Neural cell (in vitro differentiated cells): ENCODE measurements around the gene TOR2A. TPM values are rescaled to one million over a fixed set of nuclear protein-coding genes. Genes with fewer than 3 reads are reported as not detected.

ENCODE experiments used
- H2AFZ ChIP-seq: fragments of 200-600, 300-800 bp; sonication (generic), shearing (Covaris generic); 2 replicates; pipeline ENCODE4 v1.6.0; 2014; ENCODE audit warnings: low read depth, mild to moderate bottlenecking, antibody characterized with exemption, low read length, moderate library complexity
- H3F3A ChIP-seq: fragments of 200-600 bp; shearing (Covaris generic); 2 replicates; pipeline ENCODE4 v1.6.1; 2016; ENCODE audit warnings: mild to moderate bottlenecking, moderate library complexity, mixed read lengths, antibody characterized with exemption, low read length; ENCODE audit not compliant: insufficient read depth, poor library complexity, severe bottlenecking
- H3K27ac ChIP-seq: fragments of 200-600, 300-800 bp; sonication (generic), shearing (Covaris generic); 2 replicates; pipeline ENCODE4 v1.5.1; 2014; ENCODE audit warnings: mild to moderate bottlenecking, low read length, moderate library complexity
- H3K27me3 ChIP-seq: fragments of 300-800, 200-600 bp; sonication (generic), shearing (Covaris generic); 2 replicates; pipeline ENCODE4 v1.6.0; 2014; ENCODE audit warnings: mild to moderate bottlenecking, low read depth, low read length, moderate library complexity; ENCODE audit not compliant: insufficient read depth
- H3K36me3 ChIP-seq: fragments of 300-800, 200-600 bp; sonication (generic), shearing (Covaris generic); 2 replicates; pipeline ENCODE4 v1.5.1; 2014; ENCODE audit warnings: mild to moderate bottlenecking, antibody characterized with exemption, low read length, moderate library complexity; ENCODE audit not compliant: insufficient read depth
- H3K4me2 ChIP-seq: fragments of 300-800, 200-600 bp; sonication (generic), shearing (Covaris generic); 2 replicates; pipeline ENCODE4 v1.6.0; 2014; ENCODE audit warnings: mild to moderate bottlenecking, low read length
- H3K4me3 ChIP-seq: fragments of 300-800, 200-600 bp; sonication (generic), shearing (Covaris generic); 2 replicates; pipeline ENCODE4 v1.5.1; 2014; ENCODE audit warnings: mild to moderate bottlenecking, low read length, moderate library complexity
- H3K79me2 ChIP-seq: fragments of 200-600 bp; shearing (Covaris generic); replicated peaks from 2 replicates; pipeline ENCODE4 v1.6.0; 2014; ENCODE audit warnings: mild to moderate bottlenecking, low read length, moderate library complexity; ENCODE audit not compliant: insufficient read depth
- H3K9ac ChIP-seq: fragments of 300-800, 200-600 bp; sonication (generic), shearing (Covaris generic); 2 replicates; pipeline ENCODE4 v1.6.1; 2016; ENCODE audit warnings: mild to moderate bottlenecking, low read length, mixed read lengths
- H3K9me2 ChIP-seq: fragments of 200-600 bp; shearing (Covaris generic); 2 replicates; pipeline ENCODE4 v1.6.1; 2016; ENCODE audit warnings: mild to moderate bottlenecking, low read length, mixed read lengths; ENCODE audit not compliant: insufficient read depth
- H3K9me3 ChIP-seq: fragments of 200-600, 300-800 bp; sonication (generic), shearing (Covaris generic); 2 replicates; pipeline ENCODE4 v1.6.1; 2016; ENCODE audit warnings: mild to moderate bottlenecking, mixed run types, low read length, moderate library complexity, mixed read lengths
- H4K20me1 ChIP-seq: fragments of 200-600 bp; shearing (Covaris generic); 2 replicates; pipeline ENCODE4 v1.6.1; 2016; ENCODE audit warnings: mild to moderate bottlenecking, mixed run types; ENCODE audit not compliant: insufficient read depth
- EP300 ChIP-seq: fragments of 450-650 bp; conservative IDR thresholded peaks from 2 replicates; pipeline ENCODE4 v1.6.1; 2014; ENCODE audit warnings: antibody characterized with exemption, mild to moderate bottlenecking, moderate library complexity; ENCODE audit not compliant: poor library complexity, severe bottlenecking
- EZH2 ChIP-seq: fragments of 200-600, 300-800 bp; shearing (Covaris generic), sonication (generic); IDR thresholded peaks from 2 replicates; pipeline ENCODE4 v1.6.1; 2014; ENCODE audit warnings: antibody characterized with exemption, low read length, borderline replicate concordance, mild to moderate bottlenecking; ENCODE audit not compliant: insufficient read depth, poor library complexity, severe bottlenecking
- MXI1 ChIP-seq: fragments of 450-650 bp; conservative IDR thresholded peaks from 2 replicates; pipeline ENCODE4 v1.6.1; 2014; ENCODE audit warnings: antibody characterized with exemption, mild to moderate bottlenecking; ENCODE audit not compliant: poor library complexity, severe bottlenecking
- POLR2AphosphoS5 ChIP-seq: IDR thresholded peaks from 2 replicates; pipeline ENCODE4 v1.6.1; 2012
- RAD21 ChIP-seq: fragments of 450-650 bp; conservative IDR thresholded peaks from 2 replicates; pipeline ENCODE4 v1.6.1; 2014; ENCODE audit warnings: antibody characterized with exemption, mild to moderate bottlenecking, moderate library complexity
- REST ChIP-seq: IDR thresholded peaks from 2 replicates; pipeline ENCODE4 v1.6.1; 2012; ENCODE audit warnings: borderline replicate concordance
- SMC3 ChIP-seq: fragments of 450-650 bp; conservative IDR thresholded peaks from 2 replicates; pipeline ENCODE4 v1.6.1; 2014; ENCODE audit warnings: antibody characterized with exemption, mild to moderate bottlenecking, moderate library complexity; ENCODE audit not compliant: poor library complexity
- TAF1 ChIP-seq: IDR thresholded peaks from 2 replicates; pipeline ENCODE4 v1.6.1; 2012; ENCODE audit warnings: low read depth
- polyA plus RNA-seq: library from polyadenylated mRNA; depleted of rRNA; stranded (reverse); fragments of >200 nt; gene quantifications from 2 replicates; pipeline ENCODE4 v1.2.3, GENCODE V29; 2014
- TF ChIP-seq, protein P1 (sequence below): fragments of 450-650 bp; IDR thresholded peaks from 2 replicates; pipeline ENCODE4 v1.5.1; 2014; ENCODE audit warnings: antibody characterized with exemption, mild to moderate bottlenecking, moderate library complexity; ENCODE audit not compliant: poor library complexity, severe bottlenecking

The TOR2A gene
- polyA plus RNA-seq, 1 donor from 2014 or later: 59.7 TPM

GRCh38 chr9:127763918-127764384 is 28.9 kb upstream of the TOR2A start:
- H2AFZ ChIP-seq: no peak overlapping the region
- no peaks in the 10 kb centered on the region for H3K27me3 ChIP-seq
- no peaks in the 10 kb centered on the region for H3K9me3 ChIP-seq
- H3K27ac ChIP-seq: no peak overlapping the region
- H3K4me2 ChIP-seq: no peak overlapping the region
- TF ChIP-seq POLR2AphosphoS5 (no peak), MXI1 (no peak), EP300 (no peak)
- TF ChIP-seq, protein P1, sequence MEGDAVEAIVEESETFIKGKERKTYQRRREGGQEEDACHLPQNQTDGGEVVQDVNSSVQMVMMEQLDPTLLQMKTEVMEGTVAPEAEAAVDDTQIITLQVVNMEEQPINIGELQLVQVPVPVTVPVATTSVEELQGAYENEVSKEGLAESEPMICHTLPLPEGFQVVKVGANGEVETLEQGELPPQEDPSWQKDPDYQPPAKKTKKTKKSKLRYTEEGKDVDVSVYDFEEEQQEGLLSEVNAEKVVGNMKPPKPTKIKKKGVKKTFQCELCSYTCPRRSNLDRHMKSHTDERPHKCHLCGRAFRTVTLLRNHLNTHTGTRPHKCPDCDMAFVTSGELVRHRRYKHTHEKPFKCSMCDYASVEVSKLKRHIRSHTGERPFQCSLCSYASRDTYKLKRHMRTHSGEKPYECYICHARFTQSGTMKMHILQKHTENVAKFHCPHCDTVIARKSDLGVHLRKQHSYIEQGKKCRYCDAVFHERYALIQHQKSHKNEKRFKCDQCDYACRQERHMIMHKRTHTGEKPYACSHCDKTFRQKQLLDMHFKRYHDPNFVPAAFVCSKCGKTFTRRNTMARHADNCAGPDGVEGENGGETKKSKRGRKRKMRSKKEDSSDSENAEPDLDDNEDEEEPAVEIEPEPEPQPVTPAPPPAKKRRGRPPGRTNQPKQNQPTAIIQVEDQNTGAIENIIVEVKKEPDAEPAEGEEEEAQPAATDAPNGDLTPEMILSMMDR: no peak
- H3K9me2 ChIP-seq: no peaks in the 10 kb centered on the region
- no peaks in the 10 kb centered on the region for H4K20me1 ChIP-seq
- no peaks in the 10 kb centered on the region for H3K36me3 ChIP-seq
- H3K9ac ChIP-seq: no peak overlapping the region
- no peaks in the 10 kb centered on the region for H3K79me2 ChIP-seq
- no peaks in the 10 kb centered on the region for H3F3A ChIP-seq
- H3K4me3 ChIP-seq: no peak overlapping the region

GRCh38 chr9:127762111-127762676 is 27.1 kb upstream of the TOR2A start:
- Histone ChIP-seq H3F3A (no peaks in the 10 kb centered on the region), H3K4me2 (no peak overlapping the region), H3K4me3 (no peak overlapping the region), H3K79me2 (no peaks in the 10 kb centered on the region), H3K27ac (no peak overlapping the region), H3K27me3 (no peaks in the 10 kb centered on the region), H4K20me1 (no peaks in the 10 kb centered on the region), H2AFZ (no peak overlapping the region), H3K9me3 (no peaks in the 10 kb centered on the region), H3K9me2 (no peaks in the 10 kb centered on the region), H3K9ac (no peak overlapping the region), H3K36me3 (no peaks in the 10 kb centered on the region)
- TF ChIP-seq EP300: no peak
- no peak for TF ChIP-seq RAD21
- TF ChIP-seq MXI1: no peak
- no peak for TF ChIP-seq TAF1
- no peak for TF ChIP-seq EZH2
- TF ChIP-seq SMC3: no peak
- no peak for TF ChIP-seq REST
- TF ChIP-seq, protein P1: no peak
- no peak for TF ChIP-seq POLR2AphosphoS5
